Mesenchymal stem cell (in vitro differentiated cells and primary cell): ENCODE measurements around the gene CPXM2.

Experiments
- DNase-seq: peaks from one replicate; pipeline ENCODE4 v3.0.0-alpha.2; 2013
- H2AFZ ChIP-seq: one replicate; pipeline ENCODE4 v1.6.1; 2013; ENCODE audit warnings: low read depth, mild to moderate bottlenecking, control low read depth, inconsistent platforms, low read length, moderate library complexity
- H2AK5ac ChIP-seq: 2 replicates; pipeline ENCODE4 v1.6.1; 2013; ENCODE audit warnings: low read length, moderate library complexity, mild to moderate bottlenecking, inconsistent platforms; ENCODE audit not compliant: severe bottlenecking
- H2BK120ac ChIP-seq: one replicate; pipeline ENCODE4 v1.6.1; 2013; ENCODE audit warnings: low read depth, mild to moderate bottlenecking, inconsistent platforms, low read length, moderate library complexity
- H2BK12ac ChIP-seq, 2 experiments: one replicate each; pipeline ENCODE4 v1.6.1; 2013; ENCODE audit warnings: inconsistent platforms in 2 of 2, low read length in 2 of 2, mild to moderate bottlenecking in 2 of 2, moderate library complexity in 2 of 2, control low read depth in 1 of 2
- H2BK15ac ChIP-seq: one replicate; pipeline ENCODE4 v1.6.1; 2013; ENCODE audit warnings: mild to moderate bottlenecking, low read depth, inconsistent platforms; ENCODE audit not compliant: poor library complexity, severe bottlenecking
- H2BK5ac ChIP-seq: 2 replicates; pipeline ENCODE4 v1.6.1; 2013; ENCODE audit warnings: low read depth, mild to moderate bottlenecking, low read length, control low read depth, inconsistent platforms; ENCODE audit not compliant: poor library complexity, severe bottlenecking
- H3K14ac ChIP-seq, 2 experiments: one replicate each; pipeline ENCODE4 v1.6.1; 2013; ENCODE audit warnings: inconsistent platforms in 2 of 2, low read length in 2 of 2, control low read depth in 1 of 2, mild to moderate bottlenecking in 1 of 2, moderate library complexity in 1 of 2
- H3K18ac ChIP-seq, 2 experiments: one replicate each; pipeline ENCODE4 v1.6.1; 2013; ENCODE audit warnings: inconsistent platforms in 2 of 2, low read length in 2 of 2, control low read depth in 1 of 2, low read depth in 1 of 2, mild to moderate bottlenecking in 1 of 2
- H3K23ac ChIP-seq, 2 experiments: one replicate each; pipeline ENCODE4 v1.6.1; 2013; ENCODE audit warnings: inconsistent platforms in 2 of 2, low read length in 2 of 2, mild to moderate bottlenecking in 2 of 2, moderate library complexity in 2 of 2, control low read depth in 1 of 2
- H3K27ac ChIP-seq: 2 replicates; pipeline ENCODE4 v1.5.1; 2013; ENCODE audit warnings: mild to moderate bottlenecking, moderate library complexity, low read length, control low read depth, inconsistent platforms; ENCODE audit not compliant: poor library complexity, severe bottlenecking
- H3K27me3 ChIP-seq, 2 experiments: 2 replicates each; pipeline versions ENCODE4 v1.6.1 to v1.7.0; 2013; ENCODE audit warnings: low read length in 2 of 2, mild to moderate bottlenecking in 2 of 2, moderate library complexity in 2 of 2, control low read depth in 1 of 2, inconsistent platforms in 1 of 2; ENCODE audit not compliant: control insufficient read depth in 1 of 2, insufficient read depth in 1 of 2
- H3K36me3 ChIP-seq, 2 experiments: 2 replicates each; pipeline versions ENCODE4 v1.6.1 to v1.7.0; 2013; ENCODE audit warnings: low read length in 2 of 2, control low read depth in 1 of 2, inconsistent platforms in 1 of 2, low read depth in 1 of 2, mild to moderate bottlenecking in 1 of 2; ENCODE audit not compliant: insufficient read depth in 2 of 2, control insufficient read depth in 1 of 2
- H3K4ac ChIP-seq, 2 experiments: one replicate each; pipeline ENCODE4 v1.6.1; 2013; ENCODE audit warnings: inconsistent platforms in 2 of 2, low read length in 2 of 2, mild to moderate bottlenecking in 2 of 2, moderate library complexity in 2 of 2, control low read depth in 1 of 2, low read depth in 1 of 2
- H3K4me1 ChIP-seq: 2 replicates; pipeline ENCODE4 v1.6.1; 2013; ENCODE audit warnings: low read depth, low read length, control low read depth; ENCODE audit not compliant: control insufficient read depth, insufficient read depth
- H3K4me2 ChIP-seq: 2 replicates; pipeline ENCODE4 v1.6.1; 2013; ENCODE audit warnings: low read length, mild to moderate bottlenecking, inconsistent platforms; ENCODE audit not compliant: poor library complexity, severe bottlenecking
- H3K4me3 ChIP-seq, 2 experiments: 2 replicates each; pipeline versions ENCODE4 v1.5.1 to v1.7.0; 2013; ENCODE audit warnings: low read length in 2 of 2, mild to moderate bottlenecking in 2 of 2, control low read depth in 1 of 2, low read depth in 1 of 2; ENCODE audit not compliant: insufficient read depth in 1 of 2
- H3K79me1 ChIP-seq: replicated peaks from 2 replicates; pipeline ENCODE4 v1.6.1; 2013; ENCODE audit warnings: mild to moderate bottlenecking, control low read depth, low read length, inconsistent platforms; ENCODE audit not compliant: poor library complexity, severe bottlenecking
- H3K9ac ChIP-seq: 2 replicates; pipeline ENCODE4 v1.7.0; 2013; ENCODE audit warnings: mild to moderate bottlenecking, low read length, moderate library complexity
- H3K9me3 ChIP-seq: 2 replicates; pipeline ENCODE4 v1.7.0; 2013; ENCODE audit warnings: mild to moderate bottlenecking, low read length; ENCODE audit not compliant: control insufficient read depth
- H4K8ac ChIP-seq: one replicate; pipeline ENCODE4 v1.6.1; 2013; ENCODE audit warnings: inconsistent platforms, mild to moderate bottlenecking, low read length, moderate library complexity
- H4K91ac ChIP-seq: one replicate; pipeline ENCODE4 v1.6.1; 2013; ENCODE audit warnings: mild to moderate bottlenecking, low read length, inconsistent platforms
- WGBS: methylation state at CpG from one replicate; pipeline ENCODE4 v1.1.7; 2013; ENCODE audit warnings: mixed read lengths; 5-methylcytosine and 5-hydroxymethylcytosine counted together

Gene CPXM2

GRCh38 chr10:123790132-123790885, 101.3 kb downstream of the CPXM2 start:
- no peak overlapping the region for H2BK5ac ChIP-seq
- no peak overlapping the region for H2BK12ac ChIP-seq
- peaks cover 11% of the 10 kb centered on the region for H3K9me3 ChIP-seq
- no peak overlapping the region for H3K27ac ChIP-seq
- no peak overlapping the region for H3K4ac ChIP-seq
- no peaks in the 10 kb centered on the region for H3K27me3 ChIP-seq
- no peak overlapping the region for H2AK5ac ChIP-seq
- H4K91ac ChIP-seq = no peak overlapping the region
- H3K9ac ChIP-seq = no peak overlapping the region
- no peak overlapping the region for H2AFZ ChIP-seq
- H4K8ac ChIP-seq = no peak overlapping the region
- H3K14ac ChIP-seq = no peak overlapping the region
- H3K4me1 ChIP-seq = no peaks in the 10 kb centered on the region
- no peaks in the 10 kb centered on the region for H3K79me1 ChIP-seq
- H3K4me2 ChIP-seq = no peak overlapping the region
- no peak overlapping the region for H3K4me3 ChIP-seq
- no peak for DNase-seq
- H3K36me3 ChIP-seq = peaks cover 0 to 14% of the 10 kb centered on the region in 2 experiments
- H2BK120ac ChIP-seq = no peak overlapping the region
- H3K18ac ChIP-seq = no peak overlapping the region
- WGBS = 76% methylated on average over 13 of the region's 13 CpGs
- no peak overlapping the region for H3K23ac ChIP-seq
- no peak overlapping the region for H2BK15ac ChIP-seq

GRCh38 chr10:123788981-123789380, 102.6 kb downstream of the CPXM2 start:
- peaks cover 11% of the 10 kb centered on the region for H3K9me3 ChIP-seq
- H3K23ac ChIP-seq = no peak overlapping the region
- H3K36me3 ChIP-seq = peaks cover 0 to 14% of the 10 kb centered on the region in 2 experiments
- no peak overlapping the region for H3K27ac ChIP-seq
- H2BK5ac ChIP-seq = no peak overlapping the region
- H2BK15ac ChIP-seq = no peak overlapping the region
- 52% methylated on average over 5 of the region's 5 CpGs for WGBS
- no peak overlapping the region for H3K4me2 ChIP-seq
- H2BK12ac ChIP-seq = no peak overlapping the region
- H4K91ac ChIP-seq = no peak overlapping the region
- H3K4me1 ChIP-seq = no peaks in the 10 kb centered on the region
- H2BK120ac ChIP-seq = no peak overlapping the region
- H2AFZ ChIP-seq = no peak overlapping the region
- no peak overlapping the region for H2AK5ac ChIP-seq
- no peak overlapping the region for H3K4ac ChIP-seq
- H3K4me3 ChIP-seq = no peak overlapping the region
- no peak for DNase-seq
- H4K8ac ChIP-seq = no peak overlapping the region
- no peak overlapping the region for H3K18ac ChIP-seq
- H3K9ac ChIP-seq = no peak overlapping the region
- no peaks in the 10 kb centered on the region for H3K27me3 ChIP-seq
- H3K14ac ChIP-seq = no peak overlapping the region
- no peaks in the 10 kb centered on the region for H3K79me1 ChIP-seq

- no peak overlapping the region for H2AFZ ChIP-seq
- H3K27me3 ChIP-seq = no peaks in the 10 kb centered on the region
- H3K18ac ChIP-seq = no peak overlapping the region
- no peaks in the 10 kb centered on the region for H3K4me1 ChIP-seq
- no peak overlapping the region for H3K9ac ChIP-seq
- H2BK120ac ChIP-seq = no peak overlapping the region
- no peak overlapping the region for H3K4me2 ChIP-seq
- 56% methylated on average over 5 of the region's 5 CpGs for WGBS
- H4K8ac ChIP-seq = no peak overlapping the region
- H2AK5ac ChIP-seq = no peak overlapping the region
- no peak overlapping the region for H4K91ac ChIP-seq
- no peak overlapping the region for H2BK5ac ChIP-seq
- H3K14ac ChIP-seq = no peak overlapping the region
- no peak overlapping the region for H3K23ac ChIP-seq
- H3K4me3 ChIP-seq = no peak overlapping the region
- H2BK15ac ChIP-seq = no peak overlapping the region
- no peaks in the 10 kb centered on the region for H3K79me1 ChIP-seq
- H3K27ac ChIP-seq = no peak overlapping the region
- peaks cover 11% of the 10 kb centered on the region for H3K9me3 ChIP-seq
- no peak for DNase-seq
- H3K4ac ChIP-seq = no peak overlapping the region
- H2BK12ac ChIP-seq = no peak overlapping the region
- H3K36me3 ChIP-seq = peaks cover 0 to 14% of the 10 kb centered on the region in 2 experiments
These were observed 104.0 kb downstream of the CPXM2 start for GRCh38 chr10:123787566-123787965.

- Histone ChIP-seq H3K4ac (no peak overlapping the region), H2BK15ac (no peak overlapping the region), H2AFZ (no peak overlapping the region), H3K27me3 (no peaks in the 10 kb centered on the region), H4K91ac (no peak overlapping the region), H3K9me3 (peaks cover 11% of the 10 kb centered on the region), H3K23ac (no peak overlapping the region), H2BK120ac (no peak overlapping the region), H3K79me1 (no peaks in the 10 kb centered on the region), H3K36me3 (peaks cover 0 to 13% of the 10 kb centered on the region in 2 experiments), H2BK12ac (no peak overlapping the region), H4K8ac (no peak overlapping the region), H3K4me2 (no peak overlapping the region), H2BK5ac (no peak overlapping the region), H3K9ac (no peak overlapping the region), H2AK5ac (no peak overlapping the region), H3K4me3 (no peak overlapping the region), H3K14ac (no peak overlapping the region), H3K18ac (no peak overlapping the region), H3K4me1 (no peaks in the 10 kb centered on the region), H3K27ac (no peak overlapping the region)
- DNase-seq = no peak
- 19% methylated on average over 1 of the region's 1 CpG for WGBS
These were observed 104.7 kb downstream of the CPXM2 start for GRCh38 chr10:123786896-123787295.
